ENCODE results near the gene INTS15. TPM values are rescaled to one million over a fixed set of nuclear protein-coding genes. Genes with fewer than 3 reads are reported as not detected.

Gene INTS15
- total RNA-seq, 2 experiments from 2014 or later: 33.0 to 40.9 TPM

GRCh38 chr7:6623589-6624245 is 33.9 kb downstream of the INTS15 start:
- Histone ChIP-seq H3K9me2 (ENCODE audit: insufficient read depth, low read length) (no peaks in the 10 kb centered on the region), H3K4me2 (ENCODE audit: low read length) (peak overlapping the region; percentile 36), H4K20me1 (ENCODE audit: insufficient read depth, low read length) (no peaks in the 10 kb centered on the region), H3K79me2 (ENCODE audit: insufficient read depth, low read depth, low read length) (no peaks in the 10 kb centered on the region), H3K9me3 (ENCODE audit: low read length) (no peaks in the 10 kb centered on the region), H3K4me1 (ENCODE audit: insufficient read depth, low read length, poor library complexity, severe bottlenecking) (peaks cover 41% of the 10 kb centered on the region), H3K27ac (ENCODE audit: low read depth, low read length, poor library complexity, severe bottlenecking) (peak overlapping the region; percentile 40), H3K36me3 (ENCODE audit: insufficient read depth, low read length) (no peaks in the 10 kb centered on the region), H3K4me3 (ENCODE audit: low read depth, low read length, poor library complexity, severe bottlenecking) (peak overlapping the region; percentile 13), H2AFZ (ENCODE audit: low read length) (peak overlapping the region; percentile 93)
- no TSS peak for BruUV-seq (replicated peaks)
- intact Hi-C loops (cut with micrococcal nuclease; ENCODE audit: unreplicated experiment): no loop called here
- no peak for TF ChIP-seq EZH2phosphoT487 (IDR thresholded peaks at IDR 0.05; ENCODE audit: borderline replicate concordance, low read depth, low read length)
- TF ChIP-seq, protein P1, sequence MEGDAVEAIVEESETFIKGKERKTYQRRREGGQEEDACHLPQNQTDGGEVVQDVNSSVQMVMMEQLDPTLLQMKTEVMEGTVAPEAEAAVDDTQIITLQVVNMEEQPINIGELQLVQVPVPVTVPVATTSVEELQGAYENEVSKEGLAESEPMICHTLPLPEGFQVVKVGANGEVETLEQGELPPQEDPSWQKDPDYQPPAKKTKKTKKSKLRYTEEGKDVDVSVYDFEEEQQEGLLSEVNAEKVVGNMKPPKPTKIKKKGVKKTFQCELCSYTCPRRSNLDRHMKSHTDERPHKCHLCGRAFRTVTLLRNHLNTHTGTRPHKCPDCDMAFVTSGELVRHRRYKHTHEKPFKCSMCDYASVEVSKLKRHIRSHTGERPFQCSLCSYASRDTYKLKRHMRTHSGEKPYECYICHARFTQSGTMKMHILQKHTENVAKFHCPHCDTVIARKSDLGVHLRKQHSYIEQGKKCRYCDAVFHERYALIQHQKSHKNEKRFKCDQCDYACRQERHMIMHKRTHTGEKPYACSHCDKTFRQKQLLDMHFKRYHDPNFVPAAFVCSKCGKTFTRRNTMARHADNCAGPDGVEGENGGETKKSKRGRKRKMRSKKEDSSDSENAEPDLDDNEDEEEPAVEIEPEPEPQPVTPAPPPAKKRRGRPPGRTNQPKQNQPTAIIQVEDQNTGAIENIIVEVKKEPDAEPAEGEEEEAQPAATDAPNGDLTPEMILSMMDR (conservative IDR thresholded peaks at IDR 0.05; ENCODE audit: low read length): no peak
- peak; percentile 75 for DNase-seq (ENCODE audit: low spot score)
- ChIA-PET CTCF (ENCODE audit: unreplicated experiment) (no interaction called here), POLR2A (interaction anchor here (0.5 to 1.2 kb wide), 2 partner anchors 32 to 1379 kb away, joined by 3 read pairs; no protein-coding TSS in a partner anchor)

DNA sequence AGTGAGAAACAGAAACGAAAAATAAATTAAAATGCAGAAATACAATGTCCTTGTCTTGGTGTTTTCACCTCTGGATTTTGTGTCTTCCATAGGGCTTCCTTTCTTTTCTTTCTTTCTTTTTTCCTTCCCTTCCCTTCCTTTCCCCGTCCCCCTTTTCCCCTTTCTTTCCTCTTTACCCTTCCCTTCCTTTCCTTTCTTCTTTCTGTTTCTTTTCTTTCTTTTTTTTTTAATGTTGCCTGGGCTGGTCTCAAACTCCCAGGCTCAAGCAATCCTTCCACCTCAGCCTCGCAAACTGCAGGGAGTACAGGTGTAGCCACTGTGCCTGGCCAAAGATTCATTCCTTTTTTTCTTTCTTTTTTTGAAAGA is 34.4 kb downstream of the INTS15 start:
- no peaks in the 10 kb centered on the region for H3K9me2 ChIP-seq (ENCODE audit: insufficient read depth, low read length)
- peak overlapping the region; percentile 93 for H2AFZ ChIP-seq (ENCODE audit: low read length)
- H3K79me2 ChIP-seq (ENCODE audit: insufficient read depth, low read depth, low read length): no peaks in the 10 kb centered on the region
- H3K27ac ChIP-seq (ENCODE audit: low read depth, low read length, poor library complexity, severe bottlenecking): peak overlapping the region; percentile 40
- peak overlapping the region; percentile 36 for H3K4me2 ChIP-seq (ENCODE audit: low read length)
- peaks cover 41% of the 10 kb centered on the region for H3K4me1 ChIP-seq (ENCODE audit: insufficient read depth, low read length, poor library complexity, severe bottlenecking)
- H3K4me3 ChIP-seq (ENCODE audit: low read depth, low read length, poor library complexity, severe bottlenecking): peak overlapping the region; percentile 13
- H3K36me3 ChIP-seq (ENCODE audit: insufficient read depth, low read length): no peaks in the 10 kb centered on the region
- ChIA-PET POLR2A (interaction anchor here (0.5 to 1.2 kb wide), 2 partner anchors 33 to 1379 kb away, joined by 3 read pairs; no protein-coding TSS in a partner anchor), CTCF (ENCODE audit: unreplicated experiment) (no interaction called here)
- H4K20me1 ChIP-seq (ENCODE audit: insufficient read depth, low read length): no peaks in the 10 kb centered on the region
- no TSS peak for BruUV-seq (replicated peaks)
- H3K9me3 ChIP-seq (ENCODE audit: low read length): no peaks in the 10 kb centered on the region
- DNase-seq (ENCODE audit: low spot score): no peak
- intact Hi-C loops (cut with micrococcal nuclease; ENCODE audit: unreplicated experiment): no loop called here
- TF ChIP-seq, protein P1 (conservative IDR thresholded peaks at IDR 0.05; ENCODE audit: low read length): no peak
- no peak for TF ChIP-seq EZH2phosphoT487 (IDR thresholded peaks at IDR 0.05; ENCODE audit: borderline replicate concordance, low read depth, low read length)

GRCh38 chr7:6628045-6628444 is 38.2 kb downstream of the INTS15 start:
- no peaks in the 10 kb centered on the region for H3K9me3 ChIP-seq (ENCODE audit: low read length)
- H3K4me3 ChIP-seq (ENCODE audit: low read depth, low read length, poor library complexity, severe bottlenecking): no peak overlapping the region
- H3K9me2 ChIP-seq (ENCODE audit: insufficient read depth, low read length): no peaks in the 10 kb centered on the region
- ChIA-PET CTCF (ENCODE audit: unreplicated experiment) (no interaction called here), POLR2A (interaction anchor here (1.2 kb wide), 1 partner anchor 24 kb away, joined by 3 read pairs; no protein-coding TSS in a partner anchor)
- BruUV-seq (replicated peaks): no TSS peak
- no peaks in the 10 kb centered on the region for H3K36me3 ChIP-seq (ENCODE audit: insufficient read depth, low read length)
- TF ChIP-seq, protein P1 (conservative IDR thresholded peaks at IDR 0.05; ENCODE audit: low read length): no peak
- TF ChIP-seq EZH2phosphoT487 (IDR thresholded peaks at IDR 0.05; ENCODE audit: borderline replicate concordance, low read depth, low read length): no peak
- no peak overlapping the region for H3K27ac ChIP-seq (ENCODE audit: low read depth, low read length, poor library complexity, severe bottlenecking)
- no peaks in the 10 kb centered on the region for H4K20me1 ChIP-seq (ENCODE audit: insufficient read depth, low read length)
- no peaks in the 10 kb centered on the region for H3K79me2 ChIP-seq (ENCODE audit: insufficient read depth, low read depth, low read length)
- H3K4me2 ChIP-seq (ENCODE audit: low read length): no peak overlapping the region
- intact Hi-C loops (cut with micrococcal nuclease; ENCODE audit: unreplicated experiment): no loop called here
- peaks cover 15% of the 10 kb centered on the region for H3K4me1 ChIP-seq (ENCODE audit: insufficient read depth, low read length, poor library complexity, severe bottlenecking)
- H2AFZ ChIP-seq (ENCODE audit: low read length): no peak overlapping the region
- DNase-seq (ENCODE audit: low spot score): no peak
